K562 (cell line): ENCODE measurements around the gene NR4A2. TPM values are rescaled to one million over a fixed set of nuclear protein-coding genes. Genes with fewer than 3 reads are reported as not detected.

Experiments
- ATAC-seq: fragments of 200-7000 bp; cut with Tn5 transposase; 3 replicates; pipeline ENCODE4 v1.9.1; 2020; ENCODE audit warnings: moderate library complexity
- BruUV-seq: library from RNA; stranded (reverse); fragments of 400-500 nt; replicated peaks from 2 replicates; lab custom pipeline; 2021; lab: Mats Ljungman, UMichigan
- CTCF ChIA-PET: fragments of 300-600 bp; formaldehyde crosslinking; extraction: SDS; loops from one replicate; lab custom pipeline; 2021; ENCODE audit warnings: low intra/inter-chr PET ratio; lab: Yijun Ruan, JAX
- POLR2A ChIA-PET: fragments of 300-600, 350-650 bp; sonication (Branson Sonifier 250); formaldehyde crosslinking; extraction: SDS; loops from one replicate; lab custom pipeline; 2021; ENCODE audit warnings: antibody characterized with exemption, inconsistent platforms; lab: Yijun Ruan, JAX
- DNase-seq, 4 experiments: peaks; one replicate each; pipeline versions ENCODE4 v3.0.0 to v3.0.0-alpha.2; 2011 to 2018; ENCODE audit warnings: low spot score in 3 of 4, mixed read lengths in 3 of 4; ENCODE audit errors: extremely low read depth in 1 of 4
- FAIRE-seq: peaks from 2 replicates; lab custom pipeline; 2011; peaks lifted over from hg19 to GRCh38; lab: Jason Lieb, UNC
- H2AFZ ChIP-seq: 2 replicates; pipeline ENCODE4 v1.6.0; 2011; ENCODE audit warnings: low read depth, low read length, control low read depth, inconsistent platforms
- H3K27ac ChIP-seq: fragments of 200-600 bp; 3 replicates; pipeline ENCODE4 v1.8.0; 2011; ENCODE audit warnings: low read depth, mild to moderate bottlenecking, control low read depth, inconsistent platforms, low read length, moderate library complexity, mixed read lengths; ENCODE audit errors: extremely low read depth
- H3K27me3 ChIP-seq, 2 experiments: fragments of 300-600 bp in 1 of 2; 2 replicates in 1 of 2; 3 replicates in 1 of 2; pipeline versions ENCODE4 v1.6.0 to v1.8.0; 2011; ENCODE audit warnings: inconsistent platforms in 2 of 2, low read length in 2 of 2, mild to moderate bottlenecking in 1 of 2, mixed read lengths in 1 of 2, moderate library complexity in 1 of 2; ENCODE audit not compliant: control insufficient read depth in 2 of 2, insufficient read depth in 2 of 2
- H3K36me3 ChIP-seq: fragments of 300-600 bp; 3 replicates; pipeline ENCODE4 v1.8.0; 2011; ENCODE audit warnings: mild to moderate bottlenecking, low read length, inconsistent platforms; ENCODE audit not compliant: control insufficient read depth, insufficient read depth
- H3K4me1 ChIP-seq, 2 experiments: fragments of 200-600 bp in 1 of 2; replicated peaks in 1 of 2; 2 replicates in 1 of 2; 3 replicates in 1 of 2; pipeline versions ENCODE4 v1.5.1 to v1.8.0; 2011; ENCODE audit warnings: inconsistent platforms in 2 of 2, low read length in 2 of 2, mild to moderate bottlenecking in 1 of 2, mixed read lengths in 1 of 2, moderate library complexity in 1 of 2; ENCODE audit not compliant: control insufficient read depth in 2 of 2, insufficient read depth in 2 of 2
- H3K4me2 ChIP-seq: 2 replicates; pipeline ENCODE4 v1.6.1; 2011; ENCODE audit warnings: low read length, control low read depth, inconsistent platforms, mixed read lengths; ENCODE audit not compliant: insufficient read depth
- H3K4me3 ChIP-seq: fragments of 200-600 bp; sonication (generic), shearing (Covaris generic); 2 replicates; pipeline ENCODE4 v1.5.1; 2016; ENCODE audit warnings: control low read depth, inconsistent platforms
- H3K79me2 ChIP-seq: fragments of 200-600 bp; 3 replicates; pipeline ENCODE4 v1.8.0; 2011; ENCODE audit warnings: low read length, inconsistent platforms; ENCODE audit not compliant: control insufficient read depth, insufficient read depth
- H3K9ac ChIP-seq, 2 experiments: 2 replicates each; pipeline versions ENCODE4 v1.6.0 to v1.6.1; 2011; ENCODE audit warnings: low read depth in 2 of 2, low read length in 2 of 2, control low read depth in 1 of 2, inconsistent platforms in 1 of 2, mild to moderate bottlenecking in 1 of 2, mixed read lengths in 1 of 2; ENCODE audit not compliant: insufficient read depth in 1 of 2
- H3K9me1 ChIP-seq: one replicate; pipeline ENCODE4 v1.6.0; 2011; ENCODE audit warnings: inconsistent platforms, mild to moderate bottlenecking, low read length, moderate library complexity; ENCODE audit not compliant: control insufficient read depth, insufficient read depth
- H3K9me3 ChIP-seq: replicated peaks from 2 replicates; pipeline ENCODE4 v1.5.1; 2011; ENCODE audit warnings: low read depth, low read length, inconsistent platforms; ENCODE audit not compliant: control insufficient read depth, insufficient read depth
- H4K20me1 ChIP-seq: replicated peaks from 2 replicates; pipeline ENCODE4 v1.6.1; 2011; ENCODE audit warnings: low read length, inconsistent platforms, mixed read lengths; ENCODE audit not compliant: control insufficient read depth, insufficient read depth
- BMI1 ChIP-seq: fragments of 150-350 bp; IDR thresholded peaks from 2 replicates; pipeline ENCODE4 v1.6.1; 2014; ENCODE audit warnings: low read length
- CHD2 ChIP-seq: IDR thresholded peaks from 2 replicates; pipeline ENCODE4 v1.6.1; 2011; ENCODE audit warnings: low read depth, low read length
- CXXC5 ChIP-seq: fragments of 250-450 bp; sonication (Bioruptor Pico); IDR thresholded peaks from 2 replicates; pipeline ENCODE4 v1.8.0; 2022; ENCODE audit warnings: inconsistent platforms, mild to moderate bottlenecking, moderate library complexity
- LCOR ChIP-seq: sonication (generic); formaldehyde crosslinking; IDR thresholded peaks from 2 replicates; pipeline ENCODE4 v1.8.0; 2022; ENCODE audit warnings: mild to moderate bottlenecking, missing genetic modification reagents
- MYC ChIP-seq, 2 experiments: fragments of 250-450 bp in 1 of 2; sonication (Bioruptor Pico) in 1 of 2; IDR thresholded peaks; 2 replicates each; pipeline versions ENCODE4 v1.5.1 to v1.6.1; 2012 to 2021; ENCODE audit warnings: low read depth in 2 of 2, borderline replicate concordance in 1 of 2, improper control_type of control experiment in 1 of 2, low read length in 1 of 2, mild to moderate bottlenecking in 1 of 2, moderate library complexity in 1 of 2
- NR2C1 ChIP-seq, 2 experiments: fragments of 450-650 bp; IDR thresholded peaks; 2 replicates each; pipeline ENCODE4 v1.6.1; 2017; ENCODE audit warnings: mild to moderate bottlenecking in 2 of 2, antibody characterized with exemption in 1 of 2, inconsistent platforms in 1 of 2, missing compliant biosample characterization in 1 of 2, missing genetic modification characterization in 1 of 2
- RBM15 ChIP-seq: fragments of 200-400 bp; formaldehyde crosslinking; IDR thresholded peaks from 2 replicates; pipeline ENCODE4 v1.6.1; 2018; ENCODE audit warnings: mild to moderate bottlenecking, low read length, moderate library complexity; ENCODE audit not compliant: insufficient read depth
- RUNX1 ChIP-seq: sonication (generic); IDR thresholded peaks from 2 replicates; pipeline ENCODE4 v1.6.1; 2016; ENCODE audit warnings: antibody characterized with exemption, low read depth
- THRB ChIP-seq: fragments of 450-650 bp; formaldehyde crosslinking; conservative IDR thresholded peaks from 2 replicates; pipeline ENCODE4 v1.4.0; 2022; ENCODE audit warnings: mild to moderate bottlenecking, missing genetic modification characterization
- U2AF1 ChIP-seq: fragments of 200-400 bp; formaldehyde crosslinking; optimal IDR thresholded peaks from 2 replicates; pipeline ENCODE3; 2017; ENCODE audit warnings: mild to moderate bottlenecking, low read depth, low read length, moderate library complexity
- ZNF146 ChIP-seq: IDR thresholded peaks from one replicate; pipeline ENCODE4 v1.6.1; 2018; ENCODE audit warnings: missing compliant biosample characterization; ENCODE audit not compliant: unreplicated experiment
- ZNF3 ChIP-seq: fragments of 250-450 bp; sonication (Bioruptor Pico); IDR thresholded peaks from 2 replicates; pipeline ENCODE4 v1.5.0; 2021; ENCODE audit warnings: mild to moderate bottlenecking, moderate library complexity
- ZNF436 ChIP-seq: fragments of 250-450, 450-650 bp; sonication (Bioruptor Pico); formaldehyde crosslinking; IDR thresholded peaks from 2 replicates; pipeline ENCODE4 v1.7.0; 2020; ENCODE audit warnings: mild to moderate bottlenecking
- ZNF511 ChIP-seq: sonication (generic); formaldehyde crosslinking; IDR thresholded peaks from 2 replicates; pipeline ENCODE4 v1.8.0; 2022; ENCODE audit warnings: mild to moderate bottlenecking, missing genetic modification reagents
- ZNF551 ChIP-seq: fragments of 250-450 bp; sonication (Bioruptor Pico); IDR thresholded peaks from 2 replicates; pipeline ENCODE4 v1.5.0; 2021; ENCODE audit warnings: mild to moderate bottlenecking, moderate library complexity
- ZNF561 ChIP-seq: fragments of 450-650 bp; formaldehyde crosslinking; conservative IDR thresholded peaks from 2 replicates; pipeline ENCODE4 v1.4.0; 2020; ENCODE audit warnings: mild to moderate bottlenecking, moderate library complexity
- ZNF57 ChIP-seq: fragments of 450-650 bp; formaldehyde crosslinking; IDR thresholded peaks from 2 replicates; pipeline ENCODE4 v1.4.0; 2020; ENCODE audit warnings: mild to moderate bottlenecking, moderate library complexity
- ZNF764 ChIP-seq: fragments of 250-450 bp; sonication (Bioruptor Pico); IDR thresholded peaks from 2 replicates; pipeline ENCODE4 v1.4.0; 2020; ENCODE audit warnings: low read depth, mild to moderate bottlenecking, moderate library complexity
- ZZZ3 ChIP-seq: fragments of 450-650 bp; IDR thresholded peaks from 2 replicates; pipeline ENCODE4 v1.6.1; 2016; ENCODE audit warnings: antibody characterized with exemption, mild to moderate bottlenecking, moderate library complexity
- WGBS: fragments of 100-300 bp; shearing (Covaris generic); methylation state at CpG from one replicate; pipeline ENCODE4 v1.1.6; 2016; ENCODE audit warnings: low coverage, mixed read lengths; ENCODE audit not compliant: insufficient coverage; ENCODE audit errors: missing lambda C conversion rate; 5-methylcytosine and 5-hydroxymethylcytosine counted together
- in situ Hi-C: fragments of 300-500 bp; cut with MboI; formaldehyde crosslinking; loops from 4 replicates; pipeline ENCODE4 v1.15.0; 2018; ENCODE audit warnings: inconsistent platforms, mixed read lengths
- intact Hi-C: fragments of 100-400 bp; cut with micrococcal nuclease; formaldehyde crosslinking; loops from 2 replicates; pipeline ENCODE4 v1.14.2; 2022
- polyA plus RNA-seq, 8 experiments: library from polyadenylated mRNA; depleted of rRNA in 4 of 8; stranded (reverse) in 5 of 8; unstranded in 3 of 8; fragments of >200 nt; fragmentation: Nextera tagmentation in 2 of 8; fragmentation: Illumina TruSeq in 1 of 8; extraction: Ambion mirVana in 2 of 8; extraction: Trizol in 1 of 8; gene quantifications; 2 replicates each; pipeline versions ENCODE4 v1.2.1 to v1.2.3, GENCODE V29; 2011 to 2014; ENCODE audit warnings: inconsistent platforms in 1 of 8, missing spikeins in 1 of 8
- total RNA-seq, 7 experiments: library from RNA; depleted of rRNA in 6 of 7; stranded (reverse); fragments of >200 nt in 6 of 7; fragmentation: Illumina TruSeq in 2 of 7; extraction: Trizol in 2 of 7; gene quantifications; 2 replicates each; pipeline versions ENCODE4 v1.2.1 to v1.2.3, GENCODE V29; 2011 to 2021; ENCODE audit warnings: low replicate concordance in 1 of 7
- TF ChIP-seq, protein P1 (sequence below): fragments of 450-650 bp; formaldehyde crosslinking; IDR thresholded peaks from 2 replicates; pipeline ENCODE4 v1.4.0; 2022; ENCODE audit warnings: missing genetic modification characterization

Gene NR4A2
- total and polyA plus RNA-seq, 9 of the 15 experiments (the other 6 are each of a cell fraction or from before 2014, with no cell fraction given), result 0.94 to 5.1 (median 1.3) TPM

DNA sequence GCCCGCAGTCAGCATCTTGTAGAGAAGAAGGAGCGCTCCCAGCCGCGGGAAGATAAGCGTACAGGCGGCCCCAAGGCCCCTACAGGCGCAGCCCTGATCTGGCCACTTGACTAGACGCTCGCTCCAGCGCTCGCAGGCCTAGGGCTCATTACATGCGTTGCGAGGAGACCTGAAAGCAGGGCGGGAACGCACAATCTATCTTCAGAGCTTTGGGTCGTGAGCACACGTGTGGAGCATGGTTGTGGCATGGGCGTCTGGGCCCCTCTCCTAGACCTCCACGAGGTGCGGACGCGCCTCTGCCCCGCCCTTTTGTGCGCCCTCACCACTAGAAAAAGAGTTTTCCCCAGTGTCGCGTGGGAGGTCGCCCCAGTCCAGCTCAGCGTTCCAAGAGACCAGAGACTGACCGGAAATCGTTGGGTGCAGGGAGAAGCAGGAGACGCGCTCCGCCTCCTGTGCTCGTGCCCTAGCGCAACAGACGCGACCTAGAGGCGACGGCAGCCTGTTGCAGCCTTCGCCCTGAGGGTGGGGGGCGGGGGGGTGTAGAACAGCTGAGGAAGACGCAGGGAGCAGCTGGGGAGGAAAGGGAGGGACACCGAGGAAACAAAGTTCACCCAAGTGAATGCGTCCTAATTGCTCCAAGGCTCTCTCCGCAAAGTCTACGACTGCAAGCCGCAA, 12.6 kb downstream of the NR4A2 start:
- POLR2A ChIA-PET, result interaction anchor here (0.8 to 1.6 kb wide), 4 partner anchors 9 to 270 kb away, joined by 3 to 6 read pairs (median 4); no protein-coding TSS in a partner anchor
- intact Hi-C loops, result no loop called here
- H3K36me3 ChIP-seq, result no peaks in the 10 kb centered on the region
- BruUV-seq, result no TSS peak
- peak; percentile 48 to 77 (median 56) for DNase-seq
- H3K4me1 ChIP-seq, result peaks cover 0 to 12% of the 10 kb centered on the region in 2 experiments; a peak in 2 of 5 replicates
- no peaks in the 10 kb centered on the region for H4K20me1 ChIP-seq
- H3K27me3 ChIP-seq, result no peaks in the 10 kb centered on the region
- CTCF ChIA-PET, result no interaction called here
- 53% methylated on average over 44 of the region's 47 CpGs for WGBS
- H2AFZ ChIP-seq, result peak overlapping the region; percentile 77
- peak overlapping the region; percentile 61 for H3K27ac ChIP-seq
- peak overlapping the region; percentile 20 for H3K4me3 ChIP-seq
- H3K79me2 ChIP-seq, result no peaks in the 10 kb centered on the region
- no peaks in the 10 kb centered on the region for H3K9me1 ChIP-seq
- H3K4me2 ChIP-seq, result peak overlapping the region; percentile 57
- in situ Hi-C loops, result no loop called here
- peak; percentile 11 for FAIRE-seq
- peak; percentile 90 for ATAC-seq
- 0 out of 2 replicates have a peak, but pooled peaks cover 2% of the 10 kb centered on the region for H3K9me3 ChIP-seq
- H3K9ac ChIP-seq, result peak overlapping the region; percentile 33 to 83
- no peak for TF ChIP-seq ZNF561 (CRISPR knock-in tag)
- no peak for TF ChIP-seq ZNF3 (CRISPR knock-in tag)
- TF ChIP-seq CHD2, result no peak
- TF ChIP-seq BMI1, result no peak
- TF ChIP-seq U2AF1, result no peak
- TF ChIP-seq ZNF436 (CRISPR knock-in tag), result no peak
- TF ChIP-seq, protein P1, sequence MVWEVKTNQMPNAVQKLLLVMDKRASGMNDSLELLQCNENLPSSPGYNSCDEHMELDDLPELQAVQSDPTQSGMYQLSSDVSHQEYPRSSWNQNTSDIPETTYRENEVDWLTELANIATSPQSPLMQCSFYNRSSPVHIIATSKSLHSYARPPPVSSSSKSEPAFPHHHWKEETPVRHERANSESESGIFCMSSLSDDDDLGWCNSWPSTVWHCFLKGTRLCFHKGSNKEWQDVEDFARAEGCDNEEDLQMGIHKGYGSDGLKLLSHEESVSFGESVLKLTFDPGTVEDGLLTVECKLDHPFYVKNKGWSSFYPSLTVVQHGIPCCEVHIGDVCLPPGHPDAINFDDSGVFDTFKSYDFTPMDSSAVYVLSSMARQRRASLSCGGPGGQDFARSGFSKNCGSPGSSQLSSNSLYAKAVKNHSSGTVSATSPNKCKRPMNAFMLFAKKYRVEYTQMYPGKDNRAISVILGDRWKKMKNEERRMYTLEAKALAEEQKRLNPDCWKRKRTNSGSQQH (CRISPR knock-in tag), result no peak
- TF ChIP-seq ZZZ3, result no peak
- TF ChIP-seq ZNF551 (CRISPR knock-in tag), result no peak
- TF ChIP-seq ZNF146, result no peak
- no peak for TF ChIP-seq NR2C1 (IDR thresholded peaks at IDR 0.05)
- no peak for TF ChIP-seq NR2C1 (tag; IDR thresholded peaks at IDR 0.05)
- no peak for TF ChIP-seq THRB (CRISPR knock-in tag)
- TF ChIP-seq ZNF764 (CRISPR knock-in tag), result no peak
- TF ChIP-seq ZNF511 (CRISPR knock-in tag), result peak; percentile 91
- no peak for TF ChIP-seq RBM15
- no peak for TF ChIP-seq LCOR (CRISPR knock-in tag)
- peak; percentile 54; the same call in 1 of the 2 replicates for TF ChIP-seq CXXC5 (CRISPR knock-in tag)
- TF ChIP-seq MYC (IDR thresholded peaks at IDR 0.05; ENCODE audit: low read depth, low read length), result peak; percentile 49
- TF ChIP-seq MYC (CRISPR knock-in tag; IDR thresholded peaks at IDR 0.05; ENCODE audit: borderline replicate concordance, low read depth), result no peak
- no peak for TF ChIP-seq ZNF57
- no peak for TF ChIP-seq RUNX1
